ENCODE results near the gene COL8A2. TPM values are rescaled to one million over a fixed set of nuclear protein-coding genes. Genes with fewer than 3 reads are reported as not detected.

COL8A2 gene
- total RNA-seq, 2 donors from 2014 or later: 1.3 to 1.6 TPM

- WGBS, 2 donors: 0 to 8% methylated on average over 1 of the region's 1 CpG
- Histone ChIP-seq H3K9me3 (no peaks in the 10 kb centered on the region), H3K4me3 (no peak overlapping the region), H3K27me3 (no peaks in the 10 kb centered on the region), H3K27ac (peak overlapping the region; percentile 90 to 96 (median 94)), H3K36me3 (replicated peaks in 1 of 2; ENCODE audit: insufficient read depth in 1 of 2, low read depth in 2 of 2) (no peaks in the 10 kb centered on the region), H3K4me1 (peaks cover 47% of the 10 kb centered on the region)
- no peak for ATAC-seq
- intact Hi-C loops (cut with DNase I): loop anchor here (5.0 kb wide), 1 partner anchor 36 kb away; no protein-coding TSS in a partner anchor
- no peak for DNase-seq
- TF ChIP-seq POLR2A (IDR thresholded peaks at IDR 0.05): no peak
- TF ChIP-seq, protein P1, sequence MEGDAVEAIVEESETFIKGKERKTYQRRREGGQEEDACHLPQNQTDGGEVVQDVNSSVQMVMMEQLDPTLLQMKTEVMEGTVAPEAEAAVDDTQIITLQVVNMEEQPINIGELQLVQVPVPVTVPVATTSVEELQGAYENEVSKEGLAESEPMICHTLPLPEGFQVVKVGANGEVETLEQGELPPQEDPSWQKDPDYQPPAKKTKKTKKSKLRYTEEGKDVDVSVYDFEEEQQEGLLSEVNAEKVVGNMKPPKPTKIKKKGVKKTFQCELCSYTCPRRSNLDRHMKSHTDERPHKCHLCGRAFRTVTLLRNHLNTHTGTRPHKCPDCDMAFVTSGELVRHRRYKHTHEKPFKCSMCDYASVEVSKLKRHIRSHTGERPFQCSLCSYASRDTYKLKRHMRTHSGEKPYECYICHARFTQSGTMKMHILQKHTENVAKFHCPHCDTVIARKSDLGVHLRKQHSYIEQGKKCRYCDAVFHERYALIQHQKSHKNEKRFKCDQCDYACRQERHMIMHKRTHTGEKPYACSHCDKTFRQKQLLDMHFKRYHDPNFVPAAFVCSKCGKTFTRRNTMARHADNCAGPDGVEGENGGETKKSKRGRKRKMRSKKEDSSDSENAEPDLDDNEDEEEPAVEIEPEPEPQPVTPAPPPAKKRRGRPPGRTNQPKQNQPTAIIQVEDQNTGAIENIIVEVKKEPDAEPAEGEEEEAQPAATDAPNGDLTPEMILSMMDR (IDR thresholded peaks at IDR 0.05): no peak
Observed at GRCh38 chr1:36151134-36151844, 26.3 kb upstream of the COL8A2 start.

DNA sequence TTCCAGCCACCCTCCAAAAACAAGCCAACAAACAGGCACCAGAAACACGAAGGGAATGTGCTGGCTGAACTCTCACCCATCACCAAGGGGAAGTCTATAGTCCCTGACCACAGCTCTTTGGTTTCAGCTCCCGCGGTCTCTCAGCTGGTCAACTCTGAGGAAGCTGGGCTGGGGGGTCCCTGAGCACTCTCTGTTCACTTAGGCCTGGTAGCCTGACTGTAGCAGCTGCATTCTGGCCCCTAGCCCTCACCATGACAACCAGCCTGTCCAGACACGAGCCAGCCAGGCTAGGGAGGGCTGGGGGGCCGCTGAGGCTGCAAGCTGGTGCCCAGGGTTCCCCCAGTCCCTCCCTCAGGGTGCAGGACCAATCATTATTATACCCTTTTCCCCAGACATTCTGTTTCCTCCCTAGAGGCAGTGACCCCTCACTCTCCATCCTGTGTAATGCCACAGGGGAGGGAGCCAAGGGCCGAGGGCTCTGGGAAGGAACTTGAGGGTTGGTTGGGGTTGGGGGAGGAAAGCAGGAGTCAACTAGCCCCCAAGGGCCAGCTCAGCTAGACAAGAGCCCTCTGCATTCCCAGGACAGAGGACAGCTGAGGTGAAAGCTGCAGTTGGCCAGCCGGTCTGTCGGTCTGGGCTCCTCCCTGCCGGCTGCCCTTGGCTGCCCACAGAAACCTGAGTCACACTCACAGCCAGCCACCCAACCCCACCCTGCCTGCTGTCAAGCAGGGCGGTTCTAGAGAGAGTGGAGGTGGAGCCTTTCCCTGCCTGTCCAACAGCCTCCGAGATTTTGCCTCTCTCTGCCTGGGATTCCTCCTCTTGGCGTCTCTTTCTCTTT lies 25.5 kb upstream of the COL8A2 start:
- 0 to 11% methylated on average over 3 to 12 of the region's 12 CpGs for WGBS, 2 donors
- Histone ChIP-seq H3K27ac (peak overlapping the region; percentile 90 to 96 (median 94)), H3K4me3 (no peak overlapping the region), H3K9me3 (no peaks in the 10 kb centered on the region), H3K36me3 (replicated peaks in 1 of 2; ENCODE audit: insufficient read depth in 1 of 2, low read depth in 2 of 2) (no peaks in the 10 kb centered on the region), H3K27me3 (no peaks in the 10 kb centered on the region), H3K4me1 (peaks cover 47% of the 10 kb centered on the region)
- DNase-seq: peak; percentile 93 to 97 (median 96)
- peak; percentile 74 for ATAC-seq
- intact Hi-C loops (cut with DNase I): loop anchor here (5.0 kb wide), 1 partner anchor 37 kb away; no protein-coding TSS in a partner anchor
- TF ChIP-seq, protein P1 (IDR thresholded peaks at IDR 0.05): no peak
- peak; percentile 30 to 82 (median 75) for TF ChIP-seq POLR2A (IDR thresholded peaks at IDR 0.05)

- TF ChIP-seq POLR2A (IDR thresholded peaks at IDR 0.05): no peak
- TF ChIP-seq, protein P1 (IDR thresholded peaks at IDR 0.05): no peak
- Histone ChIP-seq H3K36me3 (replicated peaks in 1 of 2; ENCODE audit: insufficient read depth in 1 of 2, low read depth in 2 of 2) (no peaks in the 10 kb centered on the region), H3K9me3 (no peaks in the 10 kb centered on the region), H3K4me1 (peaks cover 43% of the 10 kb centered on the region), H3K4me3 (no peak overlapping the region), H3K27ac (peak overlapping the region; percentile 90 to 96 (median 94)), H3K27me3 (no peaks in the 10 kb centered on the region)
- intact Hi-C loops (cut with DNase I): loop anchor here (5.0 to 10.0 kb wide), 2 partner anchors 37 to 55 kb away; no protein-coding TSS in a partner anchor
- ATAC-seq (no peak), DNase-seq (no peak)
- 34 to 40% methylated on average over 5 to 6 of the region's 6 CpGs for WGBS, 2 donors
Observed at GRCh38 chr1:36149973-36150295, 24.9 kb upstream of the COL8A2 start.

GRCh38 chr1:36149237-36149972 lies 24.4 kb upstream of the COL8A2 start, which contains the start of gene TRAPPC3:
TSS of gene TRAPPC3 (minus strand) at chr1:36149486. CDS start at chr1:36149378, 108 bp downstream.
- H3K27ac ChIP-seq: peak within 1 kb of the TSS; percentile 90 to 96 (median 94)
- intact Hi-C loops (cut with DNase I): loop anchor here (10.0 kb wide), 1 partner anchor 55 kb away; no protein-coding TSS in a partner anchor
- DNase-seq (peak; percentile 100), ATAC-seq (peak; percentile 92)
- WGBS, 2 donors: 1% methylated on average over 34 to 60 of the region's 62 CpGs
- H3K36me3 ChIP-seq (replicated peaks in 1 of 2; ENCODE audit: insufficient read depth in 1 of 2, low read depth in 2 of 2): no peaks in the 10 kb centered on the region
- peak within 1 kb of the TSS; percentile 40 to 47 for H3K4me3 ChIP-seq
- peaks cover 40% of the 10 kb centered on the region for H3K4me1 ChIP-seq
- no peaks in the 10 kb centered on the region for H3K27me3 ChIP-seq
- peak; percentile 49 to 89 (median 77) for TF ChIP-seq POLR2A (IDR thresholded peaks at IDR 0.05)
- TF ChIP-seq, protein P1 (IDR thresholded peaks at IDR 0.05): peak; percentile 90 to 100 (median 99)
- H3K9me3 ChIP-seq: no peaks in the 10 kb centered on the region

All from body of pancreas (tissue), 4 donors.